HUES64 (cell line): ENCODE results near the gene IL1R2.

Source experiments
- H3K27ac ChIP-seq: 2 replicates; pipeline ENCODE4 v1.7.0; 2013; ENCODE audit warnings: low read depth, low read length, inconsistent platforms
- H3K27me3 ChIP-seq: 2 replicates; pipeline ENCODE4 v1.6.1; 2013; ENCODE audit warnings: mild to moderate bottlenecking, low read length; ENCODE audit not compliant: insufficient read depth
- H3K36me3 ChIP-seq: 2 replicates; pipeline ENCODE4 v1.6.1; 2013; ENCODE audit warnings: mild to moderate bottlenecking, low read length; ENCODE audit not compliant: insufficient read depth
- H3K4me1 ChIP-seq: 2 replicates; pipeline ENCODE4 v1.6.1; 2013; ENCODE audit warnings: mild to moderate bottlenecking, low read length, moderate library complexity; ENCODE audit not compliant: insufficient read depth
- H3K4me3 ChIP-seq: 2 replicates; pipeline ENCODE4 v1.5.1; 2013; ENCODE audit warnings: mild to moderate bottlenecking, low read length, moderate library complexity
- H3K9ac ChIP-seq: 2 replicates; pipeline ENCODE4 v1.6.1; 2013; ENCODE audit warnings: mild to moderate bottlenecking, low read depth, low read length
- H3K9me3 ChIP-seq: 2 replicates; pipeline ENCODE4 v1.6.1; 2013; ENCODE audit warnings: low read depth, low read length; ENCODE audit not compliant: insufficient read depth
- WGBS: fragments of 150-250, 120-280 bp; methylation state at CpG from one replicate; pipeline ENCODE4 v1.1.7; 2013; ENCODE audit warnings: missing lambda C conversion rate; 5-methylcytosine and 5-hydroxymethylcytosine counted together

IL1R2 gene

DNA sequence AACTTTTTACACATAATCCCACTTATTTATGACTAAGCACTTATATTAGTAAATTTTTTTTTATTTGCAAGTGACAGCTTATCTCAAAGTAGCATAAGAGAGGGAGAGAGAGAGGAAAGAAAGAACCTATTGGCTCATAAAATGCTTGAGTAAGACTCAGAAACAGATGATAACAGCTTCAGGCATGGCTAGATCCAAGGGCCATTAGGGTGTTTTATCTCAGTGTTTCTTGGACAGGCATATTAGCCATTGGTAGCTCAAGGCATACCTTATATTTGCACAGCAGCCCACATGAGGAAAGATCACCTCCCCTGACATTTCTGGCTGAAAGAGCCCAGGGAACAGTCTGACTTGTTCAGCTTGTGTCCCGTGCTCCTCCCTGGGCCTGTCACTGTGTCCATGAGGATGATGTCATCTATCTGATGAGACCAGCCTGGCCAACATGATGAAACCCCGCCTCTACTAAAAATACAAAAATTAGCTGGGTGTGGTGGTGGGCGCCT is 64.4 kb downstream of the IL1R2 start:
- no peak overlapping the region for H3K4me3 ChIP-seq
- H3K9me3 ChIP-seq: no peaks in the 10 kb centered on the region
- H3K27me3 ChIP-seq: no peaks in the 10 kb centered on the region
- H3K36me3 ChIP-seq: no peaks in the 10 kb centered on the region
- H3K27ac ChIP-seq: no peak overlapping the region
- peaks cover 5% of the 10 kb centered on the region; the same call in 1 of the 2 replicates for H3K4me1 ChIP-seq
- H3K9ac ChIP-seq: no peak overlapping the region
- WGBS: 97% methylated on average over 3 of the region's 3 CpGs

DNA sequence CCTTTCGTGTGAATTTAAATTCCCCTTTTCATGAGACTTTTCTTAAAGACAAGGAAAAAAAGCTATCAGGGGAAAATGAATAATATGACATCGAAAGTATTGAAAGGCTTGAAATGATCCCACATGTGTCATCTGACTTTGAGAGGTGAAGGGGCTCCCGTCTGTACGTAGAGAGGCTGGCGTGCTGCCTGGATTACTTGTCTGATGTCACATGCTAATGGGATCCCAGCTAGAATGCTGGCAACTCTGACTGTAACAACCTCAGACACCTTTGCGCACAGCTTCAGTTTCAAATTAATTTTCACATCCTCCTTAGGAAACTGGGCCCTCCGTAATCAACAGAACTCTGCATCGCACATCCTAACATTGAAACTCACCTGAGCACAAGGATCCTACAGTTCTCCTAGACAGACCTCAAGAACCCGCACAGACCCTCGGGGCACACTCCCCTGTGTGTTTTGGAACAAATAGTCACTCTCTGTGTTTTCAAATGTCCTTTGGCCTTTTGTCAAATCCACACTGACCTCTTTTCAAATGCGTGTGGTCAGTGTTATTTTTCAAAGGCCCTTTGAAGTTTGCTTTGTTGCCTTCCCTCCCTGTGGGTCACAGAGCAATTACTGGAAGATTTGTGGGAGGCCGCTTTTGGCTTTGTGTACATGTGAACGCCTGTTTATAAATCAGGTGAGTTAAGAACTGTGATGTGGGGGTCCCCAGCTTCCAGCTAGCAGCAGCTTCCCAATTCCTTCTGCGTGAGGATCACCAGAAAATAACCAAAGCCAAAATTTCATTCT is 65.9 kb downstream of the IL1R2 start:
- Histone ChIP-seq H3K36me3 (no peaks in the 10 kb centered on the region), H3K9ac (no peak overlapping the region), H3K4me3 (no peak overlapping the region), H3K27ac (no peak overlapping the region), H3K27me3 (no peaks in the 10 kb centered on the region), H3K9me3 (no peaks in the 10 kb centered on the region), H3K4me1 (peaks cover 5% of the 10 kb centered on the region; the same call in 1 of the 2 replicates)
- WGBS: 69% methylated on average over 14 of the region's 14 CpGs

DNA sequence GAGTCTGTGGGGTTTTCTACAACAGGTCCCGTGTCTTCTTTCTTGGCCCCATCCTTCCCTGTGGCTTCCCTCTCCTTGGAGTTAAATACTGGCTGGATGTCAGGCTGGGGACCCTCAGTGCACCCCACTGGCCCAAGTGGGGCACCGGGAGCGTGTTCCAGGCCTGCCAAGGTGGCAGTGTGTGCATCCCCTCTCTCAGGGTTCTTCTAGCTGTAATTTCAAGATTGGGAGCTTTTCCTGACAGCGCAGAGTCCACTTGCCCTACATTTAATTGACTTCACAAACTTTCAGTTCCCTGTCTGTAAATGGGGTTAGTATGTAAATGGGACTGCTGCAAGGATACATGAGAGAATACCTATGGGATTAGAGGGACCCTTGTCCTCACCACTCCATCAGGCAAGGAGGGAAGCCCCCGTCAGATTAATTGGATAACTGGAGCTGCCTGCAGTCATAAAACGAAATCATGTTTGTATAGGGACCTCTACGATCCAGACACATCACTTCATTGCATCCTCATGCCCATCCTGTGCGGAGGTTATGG is 66.6 kb downstream of the IL1R2 start:
- no peaks in the 10 kb centered on the region for H3K27me3 ChIP-seq
- 87% methylated on average over 8 of the region's 8 CpGs for WGBS
- H3K4me3 ChIP-seq: no peak overlapping the region
- no peak overlapping the region for H3K27ac ChIP-seq
- H3K9ac ChIP-seq: no peak overlapping the region
- H3K9me3 ChIP-seq: no peaks in the 10 kb centered on the region
- peaks cover 5% of the 10 kb centered on the region; the same call in 1 of the 2 replicates for H3K4me1 ChIP-seq
- no peaks in the 10 kb centered on the region for H3K36me3 ChIP-seq

DNA sequence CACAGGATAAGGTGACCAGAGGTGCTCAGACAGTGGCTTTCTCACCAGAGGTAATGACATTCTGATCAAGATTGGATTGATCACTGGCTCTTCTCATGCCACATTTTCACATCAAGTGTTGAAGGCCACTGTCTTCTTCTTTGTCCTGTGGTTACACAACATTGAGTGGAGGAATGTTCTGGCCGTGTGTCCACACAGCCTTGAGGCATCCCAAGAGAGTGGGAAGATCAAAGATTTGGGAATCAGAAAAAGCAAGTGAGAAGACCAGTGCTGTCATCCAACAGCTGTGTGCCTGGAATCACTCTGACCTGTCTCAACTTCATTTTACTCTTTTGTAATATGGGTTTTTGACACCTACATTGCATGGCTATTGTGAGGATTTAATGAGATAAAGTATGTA is 67.4 kb downstream of the IL1R2 start:
- H3K36me3 ChIP-seq: no peaks in the 10 kb centered on the region
- H3K27me3 ChIP-seq: no peaks in the 10 kb centered on the region
- H3K9ac ChIP-seq: no peak overlapping the region
- WGBS: 93% methylated on average over 1 of the region's 1 CpG
- no peak overlapping the region for H3K27ac ChIP-seq
- peaks cover 10% of the 10 kb centered on the region; the same call in 1 of the 2 replicates for H3K4me1 ChIP-seq
- H3K9me3 ChIP-seq: no peaks in the 10 kb centered on the region
- no peak overlapping the region for H3K4me3 ChIP-seq

DNA sequence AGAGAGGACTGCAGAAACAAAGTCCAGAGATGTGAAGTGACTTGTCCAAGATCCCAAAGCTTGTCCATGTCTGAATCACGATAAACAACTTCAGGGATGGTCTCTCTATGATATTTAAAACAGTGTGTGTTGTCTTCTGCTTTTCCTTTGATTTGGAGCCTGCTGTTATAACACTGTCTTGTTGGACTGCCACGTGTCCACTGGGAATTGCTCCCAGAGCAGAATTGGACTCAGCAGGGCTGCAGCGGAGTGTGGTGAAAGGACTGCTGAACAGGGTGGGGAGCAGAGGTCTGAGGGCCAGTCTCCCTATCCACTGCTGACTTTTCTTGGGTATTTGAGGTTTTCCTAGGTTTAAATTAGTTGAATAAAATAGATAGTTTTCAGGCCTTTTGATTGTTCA is 68.3 kb downstream of the IL1R2 start:
- Histone ChIP-seq H3K4me3 (no peak overlapping the region), H3K36me3 (no peaks in the 10 kb centered on the region), H3K27me3 (no peaks in the 10 kb centered on the region), H3K9me3 (no peaks in the 10 kb centered on the region), H3K9ac (no peak overlapping the region), H3K27ac (no peak overlapping the region), H3K4me1 (peaks cover 10% of the 10 kb centered on the region; the same call in 1 of the 2 replicates)
- 90% methylated on average over 3 of the region's 3 CpGs for WGBS

DNA sequence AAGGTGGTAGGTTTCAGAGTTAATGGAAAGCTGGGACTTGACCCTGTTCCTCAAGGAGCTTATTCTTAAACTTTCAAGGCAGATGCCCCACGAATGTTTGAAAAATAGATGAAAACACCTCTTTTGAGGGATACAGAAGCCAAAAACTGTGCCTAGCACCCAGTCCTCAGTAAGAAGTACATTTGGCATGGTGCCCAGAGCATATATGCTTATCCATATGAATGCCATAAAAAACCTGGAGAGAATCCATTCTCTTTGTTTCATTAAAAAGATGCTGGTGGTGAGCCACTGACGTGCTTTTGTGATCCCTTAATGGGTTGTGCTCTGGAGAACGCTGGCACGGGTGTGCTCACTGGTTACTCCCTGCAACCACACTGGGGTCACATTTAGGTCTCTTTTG is 69.0 kb downstream of the IL1R2 start:
- Histone ChIP-seq H3K4me1 (peaks cover 10% of the 10 kb centered on the region; the same call in 1 of the 2 replicates), H3K27me3 (no peaks in the 10 kb centered on the region), H3K36me3 (no peaks in the 10 kb centered on the region), H3K27ac (no peak overlapping the region), H3K9me3 (no peaks in the 10 kb centered on the region), H3K4me3 (no peak overlapping the region), H3K9ac (no peak overlapping the region)
- WGBS: 92% methylated on average over 4 of the region's 4 CpGs

DNA sequence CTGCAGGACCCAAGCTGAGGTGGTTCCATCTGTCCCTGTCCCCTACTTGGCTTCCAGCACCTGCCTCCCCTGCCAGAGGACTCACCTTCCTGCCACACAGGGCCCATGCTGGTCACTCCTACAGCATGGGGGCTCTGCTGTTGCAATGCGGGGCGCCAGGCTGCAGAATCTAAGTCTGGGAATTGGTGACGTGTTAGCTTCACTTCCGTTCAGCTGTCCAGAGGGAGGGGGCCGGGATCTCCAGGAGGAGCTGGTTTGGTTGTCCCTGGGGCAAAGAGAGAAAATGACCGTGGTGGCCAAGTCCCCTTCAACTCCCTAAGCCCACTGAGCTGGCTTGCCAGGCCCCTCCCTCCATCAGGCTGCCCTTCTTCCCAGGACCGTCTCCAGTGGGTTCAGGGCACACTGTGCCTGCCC is 69.5 kb downstream of the IL1R2 start:
- peaks cover 10% of the 10 kb centered on the region; the same call in 1 of the 2 replicates for H3K4me1 ChIP-seq
- H3K9ac ChIP-seq: no peak overlapping the region
- 94% methylated on average over 7 of the region's 7 CpGs for WGBS
- H3K36me3 ChIP-seq: no peaks in the 10 kb centered on the region
- no peak overlapping the region for H3K27ac ChIP-seq
- H3K9me3 ChIP-seq: no peaks in the 10 kb centered on the region
- no peaks in the 10 kb centered on the region for H3K27me3 ChIP-seq
- no peak overlapping the region for H3K4me3 ChIP-seq

DNA sequence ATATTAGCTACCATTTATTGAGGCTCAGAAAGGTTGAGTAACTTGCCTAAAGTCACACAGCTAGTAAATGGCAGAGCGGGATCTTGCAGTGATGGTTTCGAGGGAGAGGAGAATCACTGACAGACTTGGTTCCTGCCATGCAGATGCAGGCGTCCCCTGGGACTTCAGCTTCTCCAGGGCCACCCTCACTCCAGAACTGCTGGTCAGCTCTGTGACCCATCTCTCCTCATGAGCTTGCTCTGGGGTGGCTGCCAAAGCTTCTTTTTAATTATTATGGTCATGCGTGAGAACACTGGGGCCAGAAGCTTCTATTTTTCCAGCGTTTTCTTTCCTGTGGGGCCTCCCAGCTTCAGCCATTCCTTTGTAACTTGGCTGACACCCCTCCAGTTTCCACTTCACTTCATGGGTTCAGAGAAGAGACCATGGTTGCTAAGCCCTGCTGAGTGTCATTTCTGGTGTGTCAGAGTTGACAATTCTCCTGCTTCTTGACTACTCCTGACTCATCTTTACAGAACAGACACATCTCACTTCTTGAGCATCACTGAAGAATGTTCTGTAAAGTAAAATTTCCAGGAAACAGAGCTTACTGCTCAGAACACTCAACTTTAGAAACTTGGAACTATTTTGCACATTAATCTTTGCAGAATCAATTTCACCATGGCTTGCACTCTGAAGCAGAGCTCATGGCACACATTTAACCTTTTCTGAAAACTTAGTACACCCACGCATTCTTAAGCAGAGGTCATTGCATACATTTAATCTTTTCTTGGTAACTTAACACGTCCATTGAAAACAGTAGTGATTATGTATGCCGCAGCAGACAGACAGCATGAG is 70.4 kb downstream of the IL1R2 start:
- Histone ChIP-seq H3K9me3 (no peaks in the 10 kb centered on the region), H3K36me3 (no peaks in the 10 kb centered on the region), H3K9ac (no peak overlapping the region), H3K27me3 (no peaks in the 10 kb centered on the region), H3K4me1 (peaks cover 10% of the 10 kb centered on the region; the same call in 1 of the 2 replicates), H3K4me3 (no peak overlapping the region), H3K27ac (no peak overlapping the region)
- 92% methylated on average over 8 of the region's 8 CpGs for WGBS

DNA sequence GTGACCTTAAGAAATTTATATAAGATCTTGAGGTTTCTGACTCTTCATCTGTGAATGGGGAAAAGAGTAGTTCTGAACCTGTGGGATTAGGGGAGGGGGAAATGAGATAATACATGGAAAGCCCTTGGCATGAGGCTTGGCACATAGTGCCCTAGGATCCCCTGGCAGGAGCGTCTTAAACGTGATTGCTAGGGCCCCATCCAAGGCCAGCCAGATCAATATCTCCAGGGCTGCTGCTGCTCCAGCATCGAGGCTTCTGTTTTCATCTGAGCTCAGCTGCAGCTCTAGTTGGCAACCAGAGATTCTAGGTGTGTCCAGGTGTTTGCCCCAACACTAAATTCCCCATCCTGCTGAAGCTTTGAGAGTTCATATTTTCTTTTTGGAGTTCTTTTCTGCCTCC is 71.0 kb downstream of the IL1R2 start:
- H3K27ac ChIP-seq: no peak overlapping the region
- WGBS: 91% methylated on average over 3 of the region's 3 CpGs
- H3K4me1 ChIP-seq: 0 out of 2 replicates have a peak, but pooled peaks cover 5% of the 10 kb centered on the region
- no peak overlapping the region for H3K4me3 ChIP-seq
- H3K36me3 ChIP-seq: no peaks in the 10 kb centered on the region
- no peaks in the 10 kb centered on the region for H3K27me3 ChIP-seq
- H3K9me3 ChIP-seq: no peaks in the 10 kb centered on the region
- H3K9ac ChIP-seq: no peak overlapping the region

DNA sequence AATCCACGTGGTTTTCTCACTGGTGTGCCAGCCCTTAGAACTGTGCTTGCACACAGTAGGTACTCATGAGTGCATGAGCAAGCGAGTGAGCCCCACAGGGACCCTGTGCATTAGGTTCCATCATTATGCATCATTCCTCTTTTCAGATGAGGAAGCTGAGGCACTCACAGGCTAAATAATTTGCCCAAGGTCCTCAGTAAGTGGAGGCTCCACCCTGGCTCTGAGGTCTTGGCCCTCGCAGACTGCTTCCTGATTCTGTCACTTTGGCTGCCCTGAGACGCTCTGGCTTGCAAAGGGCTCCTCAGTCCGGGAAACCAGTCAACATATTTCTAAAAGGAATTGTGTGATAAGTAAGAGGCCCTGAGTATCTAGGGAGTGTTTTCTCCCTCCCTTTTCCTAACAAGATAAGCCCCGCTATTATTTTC is 71.7 kb downstream of the IL1R2 start:
- no peak overlapping the region for H3K9ac ChIP-seq
- 0 out of 2 replicates have a peak, but pooled peaks cover 5% of the 10 kb centered on the region for H3K4me1 ChIP-seq
- H3K36me3 ChIP-seq: no peaks in the 10 kb centered on the region
- H3K27me3 ChIP-seq: no peaks in the 10 kb centered on the region
- H3K9me3 ChIP-seq: no peaks in the 10 kb centered on the region
- H3K4me3 ChIP-seq: no peak overlapping the region
- H3K27ac ChIP-seq: no peak overlapping the region
- WGBS: 93% methylated on average over 5 of the region's 6 CpGs
